HG03520 (cell line): ENCODE measurements around the gene TTC33.
"Not testable (repeated sequence)": the region's sequence is repeated elsewhere in the genome, so short reads cannot be mapped to it uniquely, and the experiment has no call there.

Experiments used
- ATAC-seq: cut with Tn5 transposase; IDR thresholded peaks from one replicate; pipeline ENCODE4 v1.9.1; 2021; ENCODE audit warnings: mild to moderate bottlenecking, moderate library complexity; ENCODE audit not compliant: unreplicated experiment

The TTC33 gene

GRCh38 chr5:40575921-40576320 lies 179.8 kb downstream of the TTC33 start:
- no peak for ATAC-seq

DNA sequence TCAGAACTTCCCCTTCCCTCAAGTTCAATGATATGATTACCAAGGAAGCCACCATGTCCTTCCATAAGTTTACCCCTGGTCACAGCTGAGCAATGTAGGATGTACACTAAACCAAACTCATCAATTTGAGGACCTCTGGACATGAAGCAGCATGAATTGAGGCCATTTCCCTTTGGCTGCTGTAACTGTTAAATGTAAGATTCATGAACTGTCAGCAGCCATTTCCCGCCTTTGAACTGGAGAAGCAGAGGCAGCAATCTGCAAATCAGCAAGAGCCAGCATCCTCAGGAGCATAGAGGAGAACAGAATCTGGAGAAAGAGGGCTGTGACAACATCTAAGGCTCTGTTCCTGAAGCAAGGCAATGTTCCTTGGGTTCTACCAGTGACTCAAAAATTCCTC lies 180.3 kb downstream of the TTC33 start:
- no peak for ATAC-seq

DNA sequence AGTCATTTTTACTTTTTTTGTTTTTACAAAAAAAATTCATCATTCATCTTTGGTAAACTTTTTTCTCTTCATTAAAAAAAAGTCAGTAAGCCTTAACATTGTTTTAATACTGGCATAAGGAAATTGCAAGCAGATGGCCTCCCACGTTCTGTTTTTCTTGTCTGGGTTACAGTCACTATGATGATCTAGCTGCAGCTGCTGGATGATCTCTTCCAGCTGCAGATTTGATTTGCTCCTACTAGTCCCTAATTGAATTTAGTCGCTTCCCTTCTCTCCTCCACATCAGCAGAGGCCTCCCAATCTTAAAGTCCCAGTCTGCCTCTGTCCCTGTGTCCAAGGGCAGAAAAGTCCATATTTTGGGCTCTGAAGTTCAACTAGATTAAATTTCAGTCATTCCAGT lies 182.8 kb downstream of the TTC33 start:
- no peak for ATAC-seq

DNA sequence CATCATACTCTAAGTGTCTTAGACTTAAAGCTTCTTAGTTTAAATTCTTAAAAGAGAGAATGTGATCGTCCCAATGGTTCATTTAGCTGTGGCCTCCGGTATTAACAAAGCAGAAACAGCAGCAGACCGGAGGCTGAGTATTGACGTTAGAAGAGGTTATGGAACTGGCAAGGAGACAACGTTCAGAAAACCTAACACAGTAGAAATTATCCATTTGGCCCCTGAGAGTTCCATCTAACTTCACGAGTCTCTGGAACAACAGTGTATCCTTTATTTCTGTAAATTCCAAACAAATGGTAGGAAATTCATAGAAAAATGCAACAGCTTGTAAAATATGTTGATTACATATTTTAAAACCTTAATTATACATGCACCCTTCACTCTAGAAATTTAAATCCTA lies 183.4 kb downstream of the TTC33 start:
- ATAC-seq = no peak

DNA sequence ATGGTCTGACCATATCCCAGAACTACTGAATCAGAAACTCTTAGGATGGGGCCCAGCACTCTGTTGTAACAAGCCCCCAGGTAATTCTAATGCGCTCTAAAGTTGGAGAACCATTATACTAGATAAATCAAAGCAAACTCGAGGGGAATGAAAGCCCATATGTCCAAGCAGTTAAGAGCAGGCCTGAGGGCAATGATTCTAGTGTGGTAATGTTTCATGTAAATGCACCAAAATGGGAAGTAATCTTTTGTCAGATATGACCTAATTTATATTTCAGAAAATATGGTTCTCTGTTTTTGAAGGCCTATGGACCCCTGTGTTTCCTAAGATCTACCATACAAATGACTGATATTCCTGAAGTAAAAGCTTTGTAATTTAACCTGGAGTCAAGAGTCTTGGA lies 184.0 kb downstream of the TTC33 start:
- no peak for ATAC-seq

DNA sequence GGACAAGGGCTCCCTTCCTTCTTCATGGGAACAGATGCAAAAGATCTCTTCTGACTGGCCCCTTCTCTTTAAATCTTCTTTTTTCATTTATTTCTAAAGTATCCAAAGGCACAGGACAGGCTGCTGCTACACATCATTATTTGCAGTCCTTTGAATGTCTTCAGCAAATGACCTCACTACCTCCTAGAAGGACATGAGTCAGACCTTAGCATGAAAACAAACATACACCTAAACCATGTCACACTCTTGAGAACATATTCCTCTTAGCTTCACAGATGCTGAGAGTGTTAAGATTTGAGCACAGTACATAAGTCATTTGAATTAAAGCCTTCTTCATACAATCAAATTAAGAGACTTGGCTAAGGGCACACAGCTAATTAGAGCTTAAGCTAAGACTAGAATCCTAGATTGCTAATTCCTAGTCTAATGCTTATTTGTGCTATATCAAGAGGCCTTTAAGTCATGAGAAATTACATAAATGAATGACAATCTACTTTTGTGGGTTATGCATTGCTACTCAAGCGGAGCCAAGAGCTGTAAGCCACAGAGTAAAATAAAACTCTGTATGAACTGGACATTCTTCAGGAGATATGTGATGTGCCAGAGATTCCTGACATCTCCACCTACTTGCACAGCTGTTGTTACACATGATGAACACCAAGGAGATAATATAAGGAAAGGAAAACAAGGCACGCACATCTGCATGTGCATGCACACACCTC lies 185.2 kb downstream of the TTC33 start:
- ATAC-seq = peak; percentile 77

GRCh38 chr5:40569546-40570270 lies 186.1 kb downstream of the TTC33 start:
- peak; percentile 39 for ATAC-seq

DNA sequence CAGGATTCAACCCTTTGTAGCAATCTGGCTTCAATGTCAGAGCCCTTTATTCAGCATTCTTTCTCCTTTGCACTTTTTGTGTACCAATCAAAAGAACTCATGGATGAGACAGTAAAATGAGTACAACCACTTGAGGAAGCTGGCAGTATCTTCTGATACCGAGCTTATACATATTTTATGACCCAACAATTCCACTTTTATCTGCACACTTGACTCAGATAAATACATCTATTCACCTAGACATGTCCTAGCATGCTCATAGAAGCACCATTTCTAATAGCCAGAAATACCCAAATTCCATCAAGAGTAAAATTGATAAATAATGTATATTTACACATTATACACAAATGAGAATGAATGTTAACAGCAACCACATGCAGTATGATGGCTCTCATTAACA lies 187.2 kb downstream of the TTC33 start:
- ATAC-seq = no peak

DNA sequence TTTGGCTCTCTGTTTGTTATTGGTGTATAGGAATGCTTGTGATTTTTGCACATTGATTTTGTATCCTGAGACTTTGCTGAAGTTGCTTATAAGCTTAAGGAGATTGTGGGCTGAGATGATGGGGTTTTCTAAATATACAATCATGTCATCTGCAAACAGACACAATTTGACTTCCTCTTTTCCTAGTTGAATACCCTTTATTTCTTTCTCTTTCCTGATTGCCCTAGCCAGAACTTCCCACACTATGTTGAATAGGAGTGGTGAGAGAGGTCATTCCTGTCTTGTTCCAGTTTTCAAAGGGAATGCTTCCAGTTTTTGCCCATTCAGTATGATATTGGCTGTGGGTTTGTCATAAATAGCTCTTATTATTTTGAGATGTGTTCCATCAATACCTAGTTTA lies 192.6 kb downstream of the TTC33 start:
- ATAC-seq = not testable (repeated sequence)

DNA sequence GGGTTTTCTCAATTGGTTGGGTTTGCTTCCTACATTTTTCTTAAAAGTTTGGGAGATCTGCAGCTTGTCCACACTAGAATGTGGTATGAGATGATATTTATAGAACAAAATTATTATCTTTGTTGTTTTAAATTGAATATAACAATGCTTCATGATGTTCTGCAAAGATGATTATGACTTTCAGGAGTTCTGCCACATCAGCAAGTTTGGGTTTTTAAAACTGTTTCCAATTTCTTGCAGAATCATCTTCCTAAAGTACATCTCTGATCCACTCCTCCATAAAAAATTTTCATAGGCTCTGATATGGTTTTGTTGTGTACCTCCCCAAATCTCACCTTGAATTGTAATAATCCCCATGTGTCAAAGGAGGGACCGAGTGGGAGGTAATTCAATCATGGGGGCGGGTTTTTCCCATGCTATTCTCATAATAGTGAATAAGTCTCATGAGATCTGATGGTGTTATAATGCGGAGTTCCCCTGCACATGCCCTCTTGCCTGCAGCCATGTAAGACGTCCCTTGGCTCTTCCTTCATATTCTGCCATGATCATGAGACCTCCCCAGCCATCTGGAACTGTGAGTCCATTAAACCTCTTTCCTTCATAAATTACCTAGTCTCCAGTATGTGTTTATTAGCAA lies 195.2 kb downstream of the TTC33 start:
- ATAC-seq = no peak

- no peak for ATAC-seq
Observed at GRCh38 chr5:40559306-40559705, 196.5 kb downstream of the TTC33 start.

GRCh38 chr5:40557501-40557900 lies 198.3 kb downstream of the TTC33 start:
- ATAC-seq = no peak

DNA sequence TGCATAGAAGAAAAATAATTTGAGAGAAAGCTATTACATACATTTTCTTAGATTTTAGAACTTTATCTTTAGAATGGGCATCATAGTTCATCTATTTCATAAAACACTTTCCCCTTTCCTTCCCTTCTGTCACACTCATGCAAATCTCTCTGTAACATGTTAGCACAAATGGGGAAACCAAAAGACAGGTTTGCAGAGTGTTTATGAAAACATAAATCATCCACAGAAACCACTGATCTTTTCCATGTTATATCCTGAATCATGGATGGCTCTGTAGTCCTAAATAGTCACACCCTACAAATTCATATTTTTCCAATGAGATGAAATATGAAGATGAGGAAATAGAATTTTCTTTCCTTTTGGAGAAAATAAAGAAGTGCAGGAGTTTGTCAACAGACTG lies 198.9 kb downstream of the TTC33 start:
- ATAC-seq = no peak

GRCh38 chr5:40555886-40556285 lies 199.9 kb downstream of the TTC33 start:
- no peak for ATAC-seq

- ATAC-seq = no peak
Observed at GRCh38 chr5:40554813-40555212, 200.9 kb downstream of the TTC33 start.

GRCh38 chr5:40554054-40554453 lies 201.7 kb downstream of the TTC33 start:
- no peak for ATAC-seq

GRCh38 chr5:40552981-40553380 lies 202.8 kb downstream of the TTC33 start:
- ATAC-seq = no peak

GRCh38 chr5:40551496-40552491 lies 204.0 kb downstream of the TTC33 start:
- no peak for ATAC-seq

- no peak for ATAC-seq
Observed at GRCh38 chr5:40550481-40550880, 205.3 kb downstream of the TTC33 start.

DNA sequence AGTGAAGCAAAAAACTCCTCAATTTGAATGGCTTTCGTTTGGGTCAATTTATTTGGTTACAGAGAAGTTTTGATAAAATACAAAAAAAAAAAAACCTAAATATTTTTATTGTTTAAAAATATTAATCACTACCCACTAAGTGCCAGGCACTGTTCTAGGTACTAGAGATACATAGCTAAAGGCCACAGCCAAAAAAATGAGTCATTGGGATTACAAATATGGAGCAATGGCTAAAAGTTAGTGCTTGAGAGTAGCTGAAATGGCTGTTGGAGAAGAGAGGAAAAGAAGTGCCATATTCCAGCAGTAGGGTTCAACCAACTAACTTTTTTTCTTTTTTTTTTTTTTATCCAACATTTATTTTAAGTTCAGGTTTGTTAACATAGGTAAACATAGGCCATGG lies 206.1 kb downstream of the TTC33 start:
- ATAC-seq = no peak
